ENCODE data around the gene NOC2L.

GRCh38 chr1:911875-912739 is 46.9 kb downstream of the NOC2L start:
- TF ChIP-seq CTCF (IDR thresholded peaks at IDR 0.05; ENCODE audit: low read length) (no peak), EZH2 (optimal IDR thresholded peaks at IDR 0.05; ENCODE audit: low read depth, low read length) (no peak)
